ENCODE results near the gene SLC35B2.
A peak's percentile ranks its signal among the peaks of the same experiment; 100 is the strongest.

Gene SLC35B2

DNA sequence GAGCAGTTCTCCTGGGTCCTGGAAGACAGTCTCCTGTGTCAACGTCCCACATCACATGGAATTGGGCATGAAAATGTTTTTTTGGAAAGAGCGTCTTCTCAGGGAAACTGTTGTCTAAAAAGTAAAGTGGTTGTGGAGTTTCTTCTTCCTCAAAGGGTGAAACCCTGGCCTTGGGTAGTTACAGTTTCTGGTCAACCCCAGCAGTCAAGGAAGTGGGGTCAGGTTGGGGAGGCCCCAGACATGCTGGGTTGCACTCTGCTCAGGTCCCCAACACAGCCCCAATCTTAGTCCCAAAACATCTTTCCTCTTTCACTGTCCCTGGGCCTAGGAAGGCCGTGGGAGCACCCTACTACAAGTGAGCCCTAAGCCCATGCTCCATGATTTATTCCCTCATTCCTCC is 9.0 kb upstream of the SLC35B2 start:
- no peak for DNase-seq

DNA sequence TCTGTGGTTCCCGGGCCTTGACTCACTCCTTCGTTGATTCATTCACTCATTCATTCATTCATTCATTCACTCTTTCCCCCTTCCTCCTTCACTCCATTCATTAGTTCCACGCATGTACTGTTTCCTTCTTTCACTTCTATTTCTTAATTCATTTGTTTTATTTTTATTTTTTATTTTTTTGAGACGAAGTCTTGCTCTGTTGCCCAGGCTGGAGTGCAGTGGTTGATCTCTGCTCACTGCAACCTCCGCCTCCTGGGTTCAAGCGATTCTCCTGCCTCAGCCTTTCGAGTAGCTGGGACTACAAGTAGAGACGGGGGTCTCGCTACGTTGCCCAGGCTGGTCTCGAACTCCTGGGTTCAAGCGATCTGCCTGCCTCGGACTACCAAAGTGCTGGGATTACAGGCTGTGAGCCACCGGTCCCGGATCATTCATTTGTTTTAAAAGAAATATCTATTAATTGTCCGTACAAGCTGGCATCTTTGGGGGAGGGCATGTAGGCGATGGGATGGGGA is 8.4 kb upstream of the SLC35B2 start:
- DNase-seq: no peak

DNA sequence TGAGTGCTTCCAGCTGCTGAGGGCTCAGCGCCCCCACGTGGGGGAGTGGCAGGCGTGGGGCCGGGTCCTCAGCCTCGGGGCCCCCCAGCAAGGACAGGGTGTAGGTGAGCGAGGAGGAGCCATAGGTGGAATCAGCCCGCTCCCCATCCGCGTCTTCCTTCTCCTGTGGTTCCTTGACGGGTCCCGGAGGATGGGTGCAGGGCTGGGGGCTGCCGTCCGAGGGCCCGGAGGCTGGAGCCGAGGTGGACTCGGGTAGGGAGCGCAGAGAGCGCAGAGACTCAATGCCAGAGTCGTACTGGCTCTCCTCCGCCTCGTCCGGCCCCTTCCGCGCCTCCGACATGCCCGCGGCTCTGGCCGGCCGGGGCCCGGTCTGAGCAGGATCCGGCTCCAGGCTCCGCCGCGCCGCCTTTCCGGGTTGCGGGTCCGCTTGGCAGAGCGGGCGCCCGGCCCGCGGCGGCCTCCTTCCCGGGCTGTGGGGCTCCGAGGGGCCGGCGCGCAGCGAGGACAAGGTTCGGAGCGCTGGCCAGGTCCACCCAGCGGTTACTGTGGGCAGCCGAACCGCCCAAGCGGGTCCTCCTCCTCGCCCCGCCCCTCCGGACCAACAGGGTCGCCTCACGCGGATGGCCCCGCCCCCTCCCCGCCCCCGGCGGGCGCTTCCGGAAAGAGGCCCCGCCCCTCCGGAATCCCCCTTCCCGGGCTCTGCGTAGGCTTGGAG is 7.8 kb upstream of the SLC35B2 start, which contains the start of gene NFKBIE:
NFKBIE (minus strand) TSS at position 545 of the 715 bp plus-strand sequence; CDS start at position 340, 205 bp downstream.
- DNase-seq: peak; percentile 97

GRCh38 chr6:44264154-44265006 is 7.1 kb upstream of the SLC35B2 start:
- DNase-seq: no peak

DNA sequence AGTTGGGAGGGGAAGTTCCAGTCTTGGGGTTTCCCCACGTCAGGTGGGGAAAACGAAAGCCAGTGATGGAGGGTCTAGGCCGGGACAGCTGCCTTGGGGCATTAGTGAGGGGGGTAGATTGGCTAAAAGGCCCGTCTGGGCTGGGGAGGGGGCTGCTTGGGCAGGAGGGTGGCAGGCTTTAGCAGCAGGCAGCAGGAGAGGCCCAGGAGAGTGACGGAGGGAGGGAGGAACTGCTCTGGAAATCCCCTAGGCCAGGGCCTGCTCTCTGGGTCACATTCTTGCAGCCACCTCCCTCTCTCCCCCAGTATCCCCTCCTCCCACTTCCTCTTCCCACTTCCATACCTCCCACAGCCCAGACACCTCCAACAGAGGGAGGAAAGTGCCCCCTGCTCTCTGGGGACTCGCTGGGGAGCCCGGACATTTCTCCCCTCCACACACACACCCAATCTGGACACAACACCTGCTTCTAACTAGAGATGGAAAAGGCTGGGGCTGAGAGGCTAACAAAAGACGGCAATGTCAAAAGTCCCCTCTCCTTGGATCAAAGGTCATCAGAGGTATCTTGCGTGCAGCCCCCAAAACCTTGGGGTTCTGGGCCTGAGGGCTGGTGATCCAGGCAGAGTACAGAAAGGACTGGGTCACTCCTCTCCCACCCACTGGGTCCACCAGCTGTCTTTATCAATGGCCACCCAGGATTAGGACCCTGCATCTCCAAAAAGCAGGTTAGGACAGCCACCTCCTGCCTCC is 6.2 kb upstream of the SLC35B2 start:
- no peak for DNase-seq

- DNase-seq: no peak
These were observed 5.4 kb upstream of the SLC35B2 start for GRCh38 chr6:44262467-44263353.

- DNase-seq: no peak
These were observed 4.3 kb upstream of the SLC35B2 start for GRCh38 chr6:44261581-44261980.

- DNase-seq: no peak
These were observed 3.3 kb upstream of the SLC35B2 start for GRCh38 chr6:44260451-44261297.

DNA sequence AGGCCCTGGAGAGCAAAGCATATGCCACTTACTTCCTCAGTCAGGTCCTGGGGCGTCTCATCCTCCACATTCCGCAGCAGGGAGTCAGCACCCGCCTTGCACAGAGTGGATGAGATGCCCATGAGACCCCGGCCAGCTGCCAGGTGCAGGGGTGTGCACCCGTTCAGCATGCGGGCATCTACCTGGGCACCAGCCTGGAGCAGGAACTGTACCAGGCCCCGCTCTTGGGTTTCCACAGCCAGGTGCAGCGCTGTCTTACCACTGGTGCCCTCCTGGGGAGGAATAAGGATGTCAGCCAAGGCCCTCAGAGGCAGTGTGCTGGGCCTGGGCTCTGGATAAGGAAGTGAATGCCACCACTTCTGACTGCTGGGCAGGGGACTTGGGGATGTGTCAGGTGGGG is 2.7 kb upstream of the SLC35B2 start:
- no peak for DNase-seq

- no peak for DNase-seq
These were observed 1.6 kb upstream of the SLC35B2 start for GRCh38 chr6:44258921-44259320.

DNA sequence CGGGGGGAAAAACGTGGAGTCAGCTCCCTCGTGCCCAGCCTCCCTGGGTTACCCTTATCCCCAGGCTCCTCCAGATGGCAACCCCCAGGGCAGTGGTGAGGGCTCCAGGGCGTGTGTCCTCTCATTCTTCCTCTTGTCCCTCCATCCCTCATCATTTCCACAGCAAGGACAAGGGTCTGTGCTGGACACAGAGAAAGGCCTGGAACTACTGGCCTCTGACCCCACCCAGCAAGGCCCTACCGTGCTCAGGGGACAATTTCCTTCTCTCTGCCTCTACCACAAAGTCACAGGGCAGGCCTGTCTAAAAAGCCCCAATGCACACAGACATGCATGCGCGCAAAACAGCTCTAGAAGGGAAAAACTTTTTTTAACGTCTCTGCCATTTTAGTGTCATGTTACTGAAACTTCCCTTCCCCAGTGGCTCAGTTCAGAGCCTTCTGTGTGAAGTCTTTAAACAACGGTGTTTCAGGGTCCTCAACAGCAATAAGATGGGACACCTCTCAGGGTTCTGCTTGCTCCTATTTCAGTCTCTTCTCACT is 1.1 kb upstream of the SLC35B2 start:
- no peak for DNase-seq

DNA sequence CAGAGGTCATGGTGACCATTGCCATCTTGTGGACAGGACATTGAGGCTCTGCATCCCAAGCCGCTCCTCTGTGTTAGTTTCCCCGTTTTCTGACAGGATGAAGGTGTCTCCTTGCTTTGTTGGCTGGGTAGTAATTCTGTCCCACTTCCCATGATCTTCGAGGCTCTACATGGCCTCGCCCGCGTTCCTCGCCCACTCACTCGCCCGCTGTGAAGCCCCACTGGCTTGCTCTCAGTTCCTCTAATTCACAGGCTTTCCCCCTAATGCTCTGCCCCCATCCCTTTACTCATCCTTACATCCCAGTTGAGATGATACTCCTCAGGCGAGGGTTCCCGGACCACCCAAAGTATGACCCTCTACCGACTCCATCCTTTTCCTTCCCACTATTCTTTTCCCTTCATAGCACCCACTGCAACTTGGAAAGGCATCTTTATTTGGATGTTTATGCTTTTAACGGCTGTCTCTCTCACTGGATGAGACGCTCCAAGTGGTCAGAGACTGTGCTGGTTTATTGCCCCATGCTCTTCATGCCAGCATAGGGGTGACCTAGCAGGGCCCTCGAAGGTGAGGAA is 511 bp upstream of the SLC35B2 start:
- DNase-seq: no peak

GRCh38 chr6:44256775-44257024 is 628 bp downstream of the SLC35B2 start:
- DNase-seq: no peak

DNA sequence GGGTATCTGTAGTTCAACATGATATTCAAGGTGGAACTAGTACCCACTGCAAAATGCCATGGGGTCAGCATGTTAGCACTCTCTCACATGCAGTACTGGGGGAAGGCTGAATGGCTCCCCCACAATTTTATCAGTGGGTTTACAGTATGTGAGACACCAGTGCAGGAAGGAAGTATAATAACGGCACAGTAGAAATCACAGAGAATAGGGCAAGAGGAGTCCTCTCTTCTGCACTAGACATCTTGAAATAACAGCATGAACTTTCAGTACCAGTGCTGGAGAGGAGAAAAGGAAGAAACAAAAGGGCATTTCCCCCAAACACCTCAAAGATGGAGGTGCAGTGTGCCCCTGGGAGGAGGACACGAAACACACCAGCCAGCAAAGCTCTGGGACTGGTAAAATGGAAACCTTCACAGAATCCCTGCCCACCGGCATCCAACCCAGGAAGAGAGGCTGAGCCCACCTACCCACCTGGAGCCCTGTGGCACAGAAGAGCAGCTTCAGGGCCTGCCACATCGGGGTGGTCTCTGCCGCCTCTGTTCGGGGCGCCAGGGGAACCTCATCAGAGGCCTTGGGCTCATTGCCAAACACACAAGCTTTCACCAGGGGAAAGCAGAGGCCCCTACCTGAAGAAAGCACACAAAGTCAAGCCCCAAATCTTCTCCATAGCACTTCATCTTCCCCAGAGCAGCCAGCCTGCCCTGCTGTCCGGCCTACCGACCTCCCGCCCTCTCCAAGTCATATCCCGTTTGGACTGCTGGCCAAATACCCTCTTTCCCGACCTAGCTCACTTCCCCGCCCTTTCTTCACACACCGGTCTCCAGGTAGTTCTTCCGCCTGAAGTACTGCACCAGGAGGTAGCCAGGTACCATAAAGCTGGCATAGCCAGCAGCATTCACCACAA is 1.2 kb downstream of the SLC35B2 start:
- DNase-seq: no peak

GRCh38 chr6:44255105-44255808 is 2.1 kb downstream of the SLC35B2 start:
- DNase-seq: no peak

DNA sequence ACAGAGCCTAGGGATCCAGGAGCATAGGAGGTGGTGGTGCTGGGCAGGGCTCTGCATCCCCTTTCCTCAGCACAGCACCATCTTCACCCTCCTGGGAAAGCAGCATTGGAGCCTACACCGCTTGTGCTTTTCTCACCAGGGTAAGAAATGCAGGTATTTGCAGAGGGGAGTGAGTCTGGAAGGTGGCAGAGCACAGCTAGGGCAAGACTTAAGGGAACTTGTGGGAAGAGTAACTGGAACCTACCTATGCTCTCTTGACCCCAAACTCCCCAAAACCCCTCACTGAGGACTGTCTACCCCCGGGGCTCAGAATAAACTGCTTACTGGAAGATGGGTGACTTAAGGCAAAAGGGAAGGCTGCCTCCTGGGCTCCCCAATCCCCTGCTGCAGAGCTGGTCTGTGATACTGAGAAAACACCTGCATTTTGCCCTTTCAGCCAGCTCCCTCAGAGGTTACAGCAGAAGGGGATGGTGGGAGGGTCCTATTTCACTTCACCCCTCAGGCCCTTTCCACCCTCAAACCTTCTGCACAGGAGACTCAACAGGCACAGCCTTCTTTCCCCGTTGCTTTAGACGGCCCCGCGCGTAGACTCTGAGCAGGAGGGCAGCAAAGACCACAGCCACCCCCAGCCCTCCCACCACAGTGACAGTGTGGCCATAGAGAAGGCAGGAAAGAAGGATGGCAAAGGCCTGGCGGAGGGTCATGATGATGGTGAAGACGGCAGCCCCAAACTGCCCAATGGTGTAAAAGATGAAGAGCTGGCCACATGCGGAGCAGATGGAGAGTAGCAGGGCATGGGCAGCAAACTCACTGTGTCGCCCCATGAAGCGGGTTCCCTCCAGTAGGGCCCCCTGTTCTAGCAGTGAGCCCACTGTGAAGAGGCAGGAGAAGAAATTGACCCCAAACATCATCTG is 2.9 kb downstream of the SLC35B2 start:
- DNase-seq: no peak

- no peak for DNase-seq
These were observed 3.8 kb downstream of the SLC35B2 start for GRCh38 chr6:44253307-44254101.

All from activated T-cell treated with anti-CD3 and anti-CD28 coated beads for 4 hours (primary cell).